HG03521 (cell line): ENCODE results near the gene CPB1.
A peak's percentile ranks its signal among the peaks of the same experiment; 100 is the strongest.

Experiments
- ATAC-seq: cut with Tn5 transposase; IDR thresholded peaks from one replicate; pipeline ENCODE4 v1.9.1; 2021; ENCODE audit warnings: mild to moderate bottlenecking, moderate library complexity; ENCODE audit not compliant: unreplicated experiment

The CPB1 gene

DNA sequence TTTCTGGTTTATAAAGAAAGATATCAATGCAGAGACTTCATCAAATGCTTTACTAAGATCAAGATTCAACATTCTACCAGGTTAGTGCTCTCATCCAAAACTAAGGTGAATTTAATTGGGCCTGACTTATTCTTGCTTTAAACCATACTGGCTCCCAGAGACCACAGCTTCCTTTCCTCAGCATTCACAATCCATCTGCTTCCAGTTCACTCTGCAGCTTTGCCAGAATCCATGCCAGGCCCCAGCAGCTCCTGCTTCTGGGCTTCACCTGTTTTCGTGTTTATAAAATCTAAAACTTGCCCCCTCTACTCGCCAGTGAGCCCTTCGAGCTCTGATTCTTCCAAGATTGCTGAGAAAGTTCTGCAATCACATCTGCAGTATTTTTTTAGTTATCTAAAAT is 2.3 kb downstream of the CPB1 start:
- ATAC-seq = no peak

DNA sequence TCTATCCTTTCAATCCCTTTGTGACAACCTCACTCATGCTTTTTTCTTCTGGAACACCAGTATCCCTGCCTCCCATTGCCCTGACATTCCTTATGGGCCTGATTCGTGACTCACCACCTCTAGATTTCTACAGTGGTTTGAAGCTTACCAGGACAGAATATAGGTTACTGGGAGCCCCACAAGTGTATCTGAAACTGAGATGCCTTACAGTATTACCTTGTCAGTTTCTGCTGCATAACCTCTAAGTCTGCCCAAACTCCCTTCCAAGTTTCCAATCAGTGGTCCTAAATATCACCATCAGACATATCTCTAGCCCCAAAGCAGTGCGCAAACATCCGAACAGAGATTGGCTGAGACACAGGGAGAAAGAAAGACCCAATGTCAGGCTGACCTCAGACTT is 5.6 kb downstream of the CPB1 start:
- no peak for ATAC-seq

DNA sequence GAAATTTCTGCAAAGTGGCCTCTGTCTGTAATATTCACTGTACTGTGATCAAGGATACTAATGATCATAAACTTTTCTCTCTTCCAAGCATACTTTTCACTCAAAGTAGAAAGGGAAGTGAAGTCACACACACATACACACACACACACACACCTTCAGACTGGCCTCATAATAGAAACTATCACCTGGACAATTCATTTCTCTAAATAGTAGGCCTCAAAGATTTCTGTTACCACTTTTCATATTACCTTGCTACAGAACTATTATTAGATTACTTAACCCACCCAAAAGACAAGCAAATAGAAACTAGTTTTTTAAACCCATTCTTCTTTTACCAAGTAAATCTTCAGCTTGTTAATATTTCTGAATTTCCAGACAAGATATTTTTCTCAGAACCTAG is 12.2 kb downstream of the CPB1 start:
- ATAC-seq = peak; percentile 60

DNA sequence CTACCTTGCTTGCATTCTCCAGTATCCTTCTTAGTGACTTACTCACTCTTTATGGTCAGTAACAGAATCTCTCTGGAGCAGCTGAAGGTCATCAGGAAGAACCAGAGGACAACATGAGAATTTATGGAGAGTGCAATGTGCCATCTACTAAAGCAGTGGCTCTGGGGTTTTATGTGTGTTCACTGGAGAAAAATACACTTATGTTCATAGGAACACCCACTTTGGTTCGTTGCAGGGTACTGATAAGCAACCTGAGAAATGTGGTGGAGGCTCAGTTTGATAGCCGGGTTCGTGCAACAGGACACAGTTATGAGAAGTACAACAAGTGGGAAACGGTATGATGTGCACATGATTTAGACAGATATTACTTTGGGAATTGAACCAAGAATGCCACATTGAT is 12.8 kb downstream of the CPB1 start:
- ATAC-seq = no peak

DNA sequence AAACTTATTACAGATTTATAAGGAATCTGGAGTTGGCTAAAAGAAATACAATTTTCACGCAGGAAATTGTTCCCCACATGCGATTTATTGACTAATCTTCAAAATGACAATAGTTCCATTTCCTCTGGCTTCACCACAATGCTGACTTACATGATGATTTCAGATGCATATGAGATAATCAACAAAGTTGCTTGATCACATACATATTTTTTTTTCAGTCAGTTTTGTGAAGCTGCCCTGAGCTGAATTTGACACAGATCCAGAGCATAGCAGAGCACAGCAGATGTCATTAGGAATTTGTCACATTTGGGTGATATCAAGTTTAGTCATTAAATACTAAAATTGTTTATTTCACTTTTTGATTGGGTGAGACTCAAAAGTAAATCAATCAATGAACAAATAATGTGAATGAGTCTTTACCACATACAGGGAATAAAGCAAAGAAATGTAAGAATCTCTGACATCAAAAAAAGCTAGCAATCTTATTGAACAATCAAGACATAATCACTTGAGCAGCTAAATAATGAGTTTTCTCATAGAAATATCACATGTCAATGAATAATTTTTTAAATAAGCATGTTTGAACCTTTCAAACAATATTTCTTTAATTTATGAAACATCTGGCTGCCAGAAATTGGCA is 18.3 kb downstream of the CPB1 start:
- ATAC-seq = no peak

DNA sequence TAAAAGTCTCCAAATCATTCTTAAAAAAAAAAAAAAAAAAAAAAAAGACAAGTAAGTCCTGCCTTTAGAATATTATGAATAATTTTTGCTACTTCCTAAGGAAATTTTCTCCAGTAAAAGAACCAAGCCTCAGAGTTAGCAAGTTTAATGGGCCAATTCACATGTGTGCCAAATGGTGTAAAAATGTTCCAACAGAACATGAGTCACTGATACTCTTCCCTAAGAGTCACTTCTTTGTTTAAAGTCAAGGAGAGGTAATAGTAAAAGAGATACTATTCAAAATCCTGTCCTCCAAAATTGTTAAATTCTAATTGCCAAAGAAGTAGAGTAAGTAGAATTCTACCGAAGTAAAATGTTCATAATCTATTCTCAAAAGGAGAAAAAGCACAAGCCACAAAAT is 19.7 kb downstream of the CPB1 start:
- no peak for ATAC-seq

DNA sequence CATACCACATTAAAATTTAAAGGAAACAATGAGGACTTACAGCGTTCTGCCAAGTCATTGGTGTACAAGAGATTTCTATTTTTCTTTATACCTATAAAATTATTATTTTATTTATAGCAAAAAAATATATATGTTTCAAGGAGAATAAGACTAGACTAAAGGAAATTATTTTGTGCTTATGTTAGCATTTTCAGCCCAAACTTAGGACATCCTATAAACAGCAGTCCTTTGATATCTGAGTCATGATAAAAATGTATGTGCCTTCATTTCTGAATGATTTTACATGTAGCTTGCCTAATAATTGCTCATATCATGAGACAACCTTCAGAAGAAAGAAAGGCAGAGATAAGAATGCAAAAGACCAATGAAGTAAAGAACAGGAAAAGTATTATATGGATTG is 20.8 kb downstream of the CPB1 start:
- ATAC-seq = no peak

DNA sequence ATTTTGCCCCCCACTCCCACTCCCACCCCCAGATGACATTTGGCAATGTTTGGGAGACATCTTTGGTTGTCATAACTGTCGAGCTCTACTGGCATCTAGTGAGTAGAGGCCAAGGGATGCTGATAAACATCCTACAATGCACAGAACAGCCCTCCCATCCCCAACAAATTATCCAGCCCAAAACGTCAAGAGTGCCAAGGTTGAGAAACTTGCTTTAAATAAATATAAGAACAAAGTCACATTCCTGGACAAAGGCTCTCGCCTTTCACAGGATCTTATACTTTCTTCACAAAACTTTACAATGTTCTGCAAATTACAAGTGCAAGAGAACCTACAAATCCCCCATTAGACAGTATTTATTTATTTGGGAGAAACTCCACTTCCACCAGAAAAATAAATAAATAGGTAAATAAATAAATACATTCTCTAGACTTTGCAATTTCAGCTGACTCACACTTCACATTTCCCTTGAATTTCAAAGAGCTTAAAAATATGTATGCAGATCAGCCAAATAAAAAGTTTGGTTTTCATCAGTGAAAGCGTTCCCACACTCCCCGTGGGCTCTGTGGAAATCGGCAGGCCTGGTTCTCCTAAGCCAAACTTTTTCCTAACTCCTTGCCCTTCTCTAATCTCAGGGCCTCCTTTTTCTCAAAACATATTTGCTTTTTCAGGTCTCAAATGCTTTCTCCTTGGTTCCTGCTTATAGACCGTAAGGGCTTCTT is 24.8 kb downstream of the CPB1 start:
- no peak for ATAC-seq

DNA sequence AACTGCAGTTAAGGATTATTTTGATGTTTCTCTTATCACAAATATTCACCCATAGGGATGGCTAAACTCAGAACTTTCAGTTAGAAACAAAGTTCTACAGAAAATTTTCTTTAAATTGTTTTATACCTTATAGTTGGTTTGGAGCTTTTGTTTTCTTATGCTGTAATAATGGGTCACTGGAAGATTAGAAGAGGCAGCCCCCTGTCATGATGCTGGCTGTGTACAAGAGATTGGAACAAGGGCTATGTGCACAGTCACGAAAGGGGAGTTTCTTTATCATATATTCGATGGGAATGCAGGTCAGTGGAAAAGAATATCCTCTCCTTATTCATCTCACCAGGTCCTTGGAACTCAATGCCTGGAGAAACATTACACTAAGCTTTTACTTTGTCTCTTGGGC is 25.5 kb downstream of the CPB1 start:
- no peak for ATAC-seq

DNA sequence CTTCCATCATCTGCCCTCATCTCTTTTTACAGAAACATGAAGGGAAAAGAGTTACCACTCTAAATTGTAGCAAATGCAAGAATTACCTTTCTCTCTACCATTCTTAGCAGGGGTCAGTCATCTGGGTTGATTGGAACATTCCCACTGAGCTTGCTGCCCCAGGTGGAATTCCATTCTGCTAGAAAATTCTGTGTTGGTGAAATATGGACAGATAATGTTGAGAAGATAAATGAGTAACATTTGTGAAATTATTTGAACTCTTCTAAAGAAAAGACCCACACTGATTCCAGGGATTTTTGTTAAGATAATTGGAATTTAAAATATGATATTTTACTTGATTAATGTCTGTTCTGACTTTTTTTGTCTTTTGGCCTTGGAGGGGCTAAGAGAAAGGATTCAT is 26.4 kb downstream of the CPB1 start:
- no peak for ATAC-seq

DNA sequence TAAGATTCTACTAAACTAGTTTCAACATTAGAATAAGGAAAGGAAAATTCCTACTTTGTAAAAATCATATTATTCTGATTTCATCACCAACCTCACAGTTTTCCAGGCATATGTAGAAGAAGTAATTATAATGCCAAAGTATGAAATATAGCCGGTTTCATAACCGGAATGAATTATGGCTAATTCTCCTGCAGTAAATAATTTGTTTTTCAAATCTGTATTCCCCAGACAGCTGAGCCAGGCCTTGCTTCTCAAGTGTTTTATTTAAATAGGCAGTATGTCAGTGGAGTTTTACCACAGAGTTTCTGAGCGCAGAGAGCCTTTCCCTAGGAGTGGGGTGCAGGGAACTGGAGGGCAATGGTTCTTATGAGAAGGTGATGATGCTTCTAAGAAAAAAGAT is 28.8 kb downstream of the CPB1 start:
- ATAC-seq = no peak

DNA sequence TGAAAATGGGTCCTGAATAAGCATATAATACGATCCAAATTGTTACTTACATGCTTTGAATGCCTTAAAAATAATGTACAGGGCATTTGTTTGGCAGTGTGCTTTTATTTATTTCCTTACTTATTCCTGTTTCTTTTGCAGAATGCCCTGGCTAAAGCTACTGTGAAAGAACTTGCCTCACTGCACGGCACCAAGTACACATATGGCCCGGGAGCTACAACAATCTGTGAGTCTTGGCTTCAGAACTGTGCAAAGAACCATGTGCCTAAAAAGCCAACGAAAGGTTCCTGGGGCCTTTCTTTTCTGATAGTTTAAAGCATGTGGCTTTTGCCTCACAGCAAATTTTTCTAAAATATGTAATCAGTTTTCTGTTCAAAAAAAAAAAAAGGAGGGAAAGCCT is 29.7 kb downstream of the CPB1 start:
- no peak for ATAC-seq

DNA sequence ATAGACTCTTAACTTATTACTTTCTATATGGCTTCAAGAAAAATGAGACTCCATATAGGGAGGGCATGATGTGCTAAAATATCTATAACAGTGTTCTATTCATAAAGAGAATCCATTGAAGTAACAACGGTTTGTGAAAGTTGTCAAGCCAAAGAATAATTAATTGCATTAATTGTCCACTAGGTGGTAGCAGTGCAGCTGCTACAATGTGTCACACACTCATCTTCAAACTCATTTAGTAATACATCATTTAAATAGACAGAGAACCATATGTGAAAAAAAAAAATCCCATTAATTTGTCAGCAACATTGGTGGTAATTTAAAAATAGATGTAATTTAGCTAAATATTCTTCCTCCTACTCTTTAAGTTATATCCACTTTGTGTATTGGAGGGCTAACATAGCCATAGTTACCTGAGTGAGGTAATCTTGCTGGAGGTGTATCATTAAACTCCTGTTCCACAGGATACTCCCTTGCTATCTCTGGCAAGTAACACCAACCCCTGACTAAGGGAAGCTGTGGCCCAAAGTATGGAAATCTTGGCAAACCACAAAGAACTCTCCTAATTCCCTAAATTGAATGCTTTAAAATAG is 33.8 kb downstream of the CPB1 start:
- peak; percentile 80 for ATAC-seq

DNA sequence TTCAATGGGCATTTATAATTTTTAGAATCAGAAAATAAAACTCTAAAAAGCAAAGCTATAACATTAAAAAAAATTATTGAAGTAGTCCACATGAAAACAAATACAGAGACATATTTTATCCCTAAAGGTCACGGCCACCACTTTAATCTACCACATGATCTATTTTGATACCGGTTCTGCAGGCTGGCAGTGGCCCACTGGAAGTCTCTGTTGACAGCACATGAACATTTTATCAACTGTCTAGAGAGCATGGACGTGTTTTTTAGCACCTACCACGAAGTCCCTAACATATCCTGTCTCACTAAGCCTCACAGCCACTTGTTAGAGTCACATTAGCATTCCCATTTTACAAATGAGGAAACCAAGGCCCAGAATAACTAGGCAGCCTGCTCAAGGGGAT is 35.7 kb downstream of the CPB1 start:
- ATAC-seq = no peak

DNA sequence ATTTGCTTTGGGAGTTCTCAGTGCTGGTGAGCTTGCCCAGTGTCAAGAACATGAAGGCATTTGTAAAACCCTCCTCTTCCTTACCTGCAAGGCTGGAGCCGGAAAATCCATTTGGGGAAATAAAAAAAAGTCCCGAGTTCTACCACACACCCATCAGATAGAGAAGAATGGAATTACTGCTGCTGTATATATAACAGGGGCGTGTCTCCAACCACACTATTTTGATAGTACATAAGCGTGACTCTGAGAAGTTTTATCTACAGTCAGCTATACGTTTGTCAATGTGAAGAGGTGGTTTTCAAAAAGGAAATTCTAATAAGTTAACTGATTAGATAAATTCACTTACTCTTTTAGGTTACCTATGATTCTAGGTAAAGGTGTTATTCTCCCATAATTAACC is 36.2 kb downstream of the CPB1 start:
- ATAC-seq = no peak

DNA sequence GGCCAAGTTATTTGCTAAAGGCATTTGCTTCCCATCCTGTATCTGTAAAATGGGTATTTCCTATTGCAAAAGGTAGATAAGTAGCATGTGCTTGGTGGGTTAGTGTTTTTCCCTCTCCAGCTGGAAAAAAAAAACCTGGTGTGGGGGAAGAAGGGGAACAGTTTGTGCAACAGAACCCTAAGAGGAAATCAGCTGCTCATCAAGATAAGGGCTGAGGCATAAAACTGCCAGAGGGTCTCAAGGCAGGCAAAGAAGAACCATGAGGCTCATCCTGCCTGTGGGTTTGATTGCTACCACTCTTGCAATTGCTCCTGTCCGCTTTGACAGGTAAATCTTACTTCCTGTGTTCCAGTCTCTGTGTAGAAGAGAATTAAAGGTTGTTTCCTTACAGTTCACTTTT is 37.4 kb downstream of the CPB1 start, which contains the start of gene CPA3:
CPA3 (plus strand) TSS at position 248 of the 400 bp plus-strand sequence; CDS start at position 260, 12 bp downstream.
- ATAC-seq = no peak

DNA sequence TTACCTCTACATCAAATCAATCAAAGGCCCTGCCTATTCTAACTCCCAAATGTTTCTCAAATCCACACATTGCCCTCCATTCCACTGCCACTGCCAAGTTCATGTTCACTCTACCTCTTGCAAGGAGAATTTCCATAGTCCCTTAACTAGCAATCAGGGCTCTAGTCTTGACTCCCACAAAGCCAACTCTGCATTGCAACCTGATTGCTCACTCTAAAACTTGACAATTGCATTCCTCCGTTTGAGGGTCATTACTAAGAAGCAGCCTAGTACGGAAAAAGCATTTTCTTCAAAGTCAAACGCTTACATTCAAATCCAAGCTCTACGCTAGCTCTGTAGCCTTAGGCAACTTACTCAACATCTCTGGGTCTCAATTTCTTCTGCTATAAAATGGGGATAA is 38.6 kb downstream of the CPB1 start:
- no peak for ATAC-seq

DNA sequence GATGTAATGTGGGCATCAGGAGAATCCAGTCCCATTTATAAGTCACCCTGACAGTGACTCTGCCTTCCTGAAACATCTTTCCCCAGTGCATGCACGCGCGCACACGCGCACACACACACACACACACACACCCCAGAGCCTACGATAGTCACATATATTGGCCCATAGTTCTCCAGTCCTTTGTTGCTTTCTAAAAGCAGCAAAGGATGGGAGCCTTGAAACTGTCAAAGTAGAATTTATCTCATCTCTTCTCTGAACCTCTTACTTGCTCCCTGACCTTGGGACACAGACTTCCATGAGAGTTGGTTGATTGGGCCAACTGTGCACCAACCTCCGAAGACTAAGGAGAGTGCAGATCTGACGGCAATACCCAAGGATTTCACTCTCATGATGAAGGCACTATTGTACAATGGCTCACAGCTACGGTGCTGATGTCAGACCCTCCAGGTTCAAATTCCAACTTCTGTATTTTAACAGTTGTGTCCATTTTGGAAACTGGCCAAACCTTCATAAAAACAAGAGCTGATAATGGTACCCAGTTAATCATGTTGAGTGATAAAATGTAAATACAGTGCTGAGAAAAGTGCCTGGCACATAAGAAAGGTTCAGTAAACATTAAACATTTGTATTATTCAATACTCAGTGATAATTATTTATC is 45.8 kb downstream of the CPB1 start:
- ATAC-seq = no peak

DNA sequence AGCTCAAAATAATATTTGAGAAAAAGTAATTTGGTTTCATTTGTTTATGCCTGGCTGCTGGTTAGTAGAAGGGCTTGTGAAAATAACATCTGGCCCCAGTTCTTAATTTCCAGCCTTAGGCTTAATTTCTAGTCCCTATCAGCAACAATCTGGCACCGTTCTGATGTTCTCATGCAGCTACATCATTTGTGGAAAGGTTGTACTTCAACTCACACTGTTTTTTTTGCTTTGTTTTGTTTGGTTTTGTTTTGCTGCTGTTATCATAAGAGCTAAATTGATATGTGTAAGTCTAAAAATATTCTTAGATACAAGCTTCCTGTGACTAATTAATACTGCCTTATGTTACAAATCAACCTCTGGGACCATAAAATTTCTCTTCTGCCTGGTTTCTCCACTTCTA is 46.4 kb downstream of the CPB1 start:
- no peak for ATAC-seq

DNA sequence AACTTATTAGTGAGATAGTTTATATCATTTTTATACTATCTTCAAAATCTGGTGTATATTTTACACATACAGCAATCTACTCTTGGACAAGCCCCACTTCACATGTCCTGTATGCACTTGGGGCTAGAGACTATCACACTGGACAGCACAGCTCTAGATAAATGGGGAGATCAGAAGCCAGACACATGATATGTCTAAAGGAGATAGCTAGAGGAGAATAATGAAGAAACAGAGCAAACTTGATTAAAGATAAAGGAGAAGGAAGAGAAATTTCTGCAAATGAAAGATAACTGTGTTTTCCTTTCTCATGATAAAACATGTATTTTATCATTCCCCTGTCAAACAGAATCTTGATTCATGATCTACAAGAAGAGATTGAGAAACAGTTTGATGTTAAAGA is 50.5 kb downstream of the CPB1 start:
- ATAC-seq = no peak

DNA sequence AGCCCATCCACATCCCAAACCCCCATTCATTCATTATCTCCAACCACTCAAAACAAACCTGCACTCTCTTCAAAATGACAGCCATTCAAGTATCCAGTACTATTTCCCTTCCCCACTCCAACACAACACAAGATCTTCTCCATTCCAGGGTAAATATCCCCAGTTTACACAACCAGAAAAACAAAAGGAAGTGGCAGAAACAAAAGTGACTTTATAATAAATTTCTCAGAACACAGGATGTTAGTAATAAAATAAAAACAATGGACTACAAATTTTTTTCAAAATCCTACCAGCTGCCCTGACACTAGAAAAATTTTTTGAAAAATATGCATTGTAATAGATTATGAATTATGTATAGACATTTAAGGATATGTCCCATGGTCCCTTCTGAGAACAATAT is 51.6 kb downstream of the CPB1 start:
- no peak for ATAC-seq

DNA sequence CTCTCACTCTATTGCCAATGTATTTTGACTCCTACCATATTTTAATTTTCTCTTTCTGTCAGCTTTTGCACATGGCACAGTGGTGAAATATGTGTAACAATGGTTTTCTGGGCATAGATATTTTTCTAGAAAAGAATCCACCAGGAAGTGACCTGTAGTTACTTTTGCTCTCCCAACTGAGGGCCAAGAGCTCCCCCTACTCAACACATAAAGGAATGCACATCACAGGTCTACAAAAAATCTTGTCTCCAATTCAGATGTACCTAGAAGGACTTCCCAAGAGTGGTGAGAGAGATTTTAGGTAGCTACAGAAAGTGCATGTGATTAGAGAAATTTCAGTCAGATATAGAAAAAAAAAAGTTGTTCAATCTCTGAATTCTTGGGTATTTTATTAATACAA is 53.1 kb downstream of the CPB1 start:
- ATAC-seq = no peak
